RCC 7860 (cell line): ENCODE measurements around the gene METTL21C.

Experiments
- DNase-seq: peaks from one replicate; pipeline ENCODE4 v3.0.0-alpha.2; 2015; ENCODE audit warnings: low spot score
- FAIRE-seq: peaks from 2 replicates; lab custom pipeline; 2012; peaks lifted over from hg19 to GRCh38; lab: Jason Lieb, UNC

Gene METTL21C

DNA sequence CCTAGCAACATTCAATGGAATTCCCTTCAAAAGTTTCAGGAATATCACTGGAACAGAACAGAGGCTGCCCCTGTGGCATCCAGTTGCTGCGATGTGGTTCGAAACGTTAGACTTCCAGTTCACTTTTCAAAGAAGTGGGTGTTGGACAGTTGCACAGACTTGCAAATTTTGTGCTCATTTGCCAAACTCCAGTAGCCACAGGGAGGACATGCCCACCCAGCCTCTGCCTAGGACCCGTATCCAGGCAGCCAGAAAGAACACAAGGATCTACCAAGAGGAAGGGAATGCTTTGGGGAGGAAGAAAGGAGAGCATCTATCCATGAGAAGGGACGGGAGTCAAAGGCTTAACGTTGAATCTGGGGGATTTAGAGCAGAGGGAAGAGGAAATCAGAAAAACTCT, at the start of gene METTL21C:
Gene METTL21C (minus strand): TSS at position 108 of the 400 bp plus-strand sequence. CDS start 546 bp downstream, outside the sequence.
- DNase-seq: no peak
- no peak for FAIRE-seq

DNA sequence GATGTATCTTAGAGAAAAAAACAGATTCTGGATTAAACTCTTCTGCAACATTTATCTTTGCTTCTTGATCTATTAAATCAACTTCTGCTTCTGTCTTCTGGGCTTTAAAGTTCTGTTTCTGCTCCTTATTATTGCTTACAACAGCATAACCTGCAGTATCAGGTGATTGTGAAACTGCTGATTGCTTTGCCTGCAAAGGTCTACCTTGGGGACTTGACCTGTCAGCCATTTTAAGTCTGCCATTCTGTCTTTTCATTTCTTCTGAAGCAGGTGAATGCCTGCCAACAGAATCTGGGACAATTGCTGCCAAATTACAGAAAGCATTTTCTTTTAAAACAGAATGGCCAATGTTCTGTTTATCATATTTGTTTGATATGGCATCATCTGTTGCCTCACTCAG, 47.7 kb upstream of the METTL21C start:
- FAIRE-seq (no peak), DNase-seq (no peak)

DNA sequence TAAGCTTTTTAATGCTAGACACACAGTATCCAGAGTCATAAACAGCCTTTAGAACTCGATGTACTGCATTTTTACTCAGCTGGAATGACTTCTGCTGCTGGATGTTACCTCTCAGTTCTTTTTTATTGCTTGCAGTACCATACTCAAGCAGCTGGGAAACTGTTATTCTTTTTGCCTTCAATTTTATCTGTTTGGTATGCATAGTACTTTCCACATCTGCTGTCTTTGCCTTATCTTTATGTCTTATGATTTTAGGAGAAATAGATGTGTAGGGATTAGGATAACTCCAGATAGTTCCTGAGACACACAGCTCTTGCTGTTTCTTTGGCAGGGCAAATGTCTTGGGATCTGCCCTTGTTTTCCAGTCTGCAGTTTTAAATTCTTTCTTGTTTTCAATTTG, 47.3 kb upstream of the METTL21C start:
- DNase-seq (no peak), FAIRE-seq (no peak)

DNA sequence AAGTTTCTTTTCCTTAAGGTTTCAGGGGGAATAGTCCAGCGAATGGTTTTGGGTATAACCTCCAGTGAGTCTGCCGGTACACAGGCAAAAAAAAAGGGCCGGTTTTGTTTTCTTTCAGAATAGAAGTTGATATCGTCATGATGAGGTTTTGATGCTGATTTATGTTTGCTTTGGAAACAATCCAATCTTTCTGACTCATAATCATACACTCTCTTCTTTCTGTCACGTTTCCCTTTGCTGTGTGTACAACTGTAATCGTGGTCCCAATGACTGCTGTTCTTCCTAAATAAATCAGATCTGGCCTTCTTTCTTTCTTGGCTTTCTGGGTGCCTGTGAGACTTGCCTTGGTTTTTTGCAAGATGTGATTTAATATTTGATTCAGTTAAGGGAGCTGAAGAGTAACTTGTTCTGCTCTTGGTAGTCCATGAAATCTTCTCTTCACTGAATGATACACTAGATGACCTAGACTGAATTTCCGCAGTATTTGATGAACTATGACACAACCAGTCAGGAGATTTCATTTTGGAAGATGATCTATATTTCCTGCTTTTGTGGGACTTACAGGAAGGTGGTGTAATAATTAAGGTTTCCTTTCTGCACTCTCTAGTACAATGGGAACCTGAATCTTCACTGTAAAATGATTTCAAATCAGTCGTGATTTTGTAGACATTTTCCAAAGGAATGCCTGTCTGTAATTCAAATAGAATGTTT, 34.9 kb upstream of the METTL21C start:
- DNase-seq: peak; percentile 44
- FAIRE-seq: no peak

DNA sequence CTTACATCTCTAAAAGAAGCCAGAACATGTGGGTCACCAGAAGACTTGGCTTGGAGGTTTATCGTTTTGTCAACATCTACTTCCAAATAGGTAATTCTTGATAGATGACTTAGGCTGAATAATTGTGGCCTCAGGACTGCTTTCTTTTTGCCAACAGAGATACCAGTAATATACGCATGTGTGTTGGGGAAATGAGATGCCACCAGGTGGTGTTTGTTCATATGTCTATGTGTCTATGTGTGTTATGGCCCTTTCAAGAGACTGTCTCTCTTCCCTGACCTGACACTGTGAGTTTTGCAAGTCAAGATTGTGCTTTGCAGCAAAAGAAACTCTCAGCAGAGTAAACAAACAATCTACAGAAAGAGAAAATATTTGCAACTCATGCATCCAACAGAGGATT, 31.6 kb upstream of the METTL21C start:
- no peak for DNase-seq
- FAIRE-seq: no peak

DNA sequence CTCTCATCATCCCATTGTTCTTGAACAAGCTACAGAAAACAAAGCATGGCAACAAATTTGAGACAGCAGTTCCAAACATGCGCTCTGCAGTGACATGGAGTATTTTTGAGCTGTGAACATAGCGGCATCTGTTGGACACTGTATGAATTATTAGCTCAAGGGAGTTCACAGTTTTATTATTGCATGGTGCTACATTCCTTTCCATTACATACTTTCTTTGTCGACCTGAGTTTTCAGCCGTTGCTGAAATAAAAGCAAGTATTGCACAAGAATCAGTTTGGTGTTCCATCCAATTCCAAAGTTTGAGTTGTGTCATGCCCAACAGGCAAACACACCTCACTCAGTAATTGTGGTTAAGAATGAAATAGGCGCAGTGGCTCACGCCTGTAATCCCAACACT, 30.1 kb upstream of the METTL21C start:
- no peak for FAIRE-seq
- peak; percentile 39 for DNase-seq

DNA sequence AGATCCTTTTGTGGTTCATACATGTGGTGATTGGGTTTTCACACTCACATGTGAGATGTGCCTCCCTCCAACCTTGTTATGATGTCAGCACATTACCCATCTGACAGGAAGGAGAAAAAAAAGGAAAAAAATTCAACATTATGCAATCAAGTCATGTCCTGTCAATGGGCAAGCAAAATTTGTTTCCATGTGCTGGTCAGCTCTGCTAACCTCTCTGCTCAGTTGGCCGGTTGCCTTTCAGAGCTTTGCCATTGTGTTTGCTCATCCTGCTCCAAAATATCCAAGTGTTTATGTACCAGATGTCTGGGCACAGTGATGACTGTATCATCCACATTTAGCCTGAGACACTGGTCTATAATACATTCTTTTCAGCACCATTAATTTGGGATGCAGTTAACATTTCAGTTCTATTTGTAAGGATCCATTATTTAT, 27.0 kb upstream of the METTL21C start:
- no peak for FAIRE-seq

DNA sequence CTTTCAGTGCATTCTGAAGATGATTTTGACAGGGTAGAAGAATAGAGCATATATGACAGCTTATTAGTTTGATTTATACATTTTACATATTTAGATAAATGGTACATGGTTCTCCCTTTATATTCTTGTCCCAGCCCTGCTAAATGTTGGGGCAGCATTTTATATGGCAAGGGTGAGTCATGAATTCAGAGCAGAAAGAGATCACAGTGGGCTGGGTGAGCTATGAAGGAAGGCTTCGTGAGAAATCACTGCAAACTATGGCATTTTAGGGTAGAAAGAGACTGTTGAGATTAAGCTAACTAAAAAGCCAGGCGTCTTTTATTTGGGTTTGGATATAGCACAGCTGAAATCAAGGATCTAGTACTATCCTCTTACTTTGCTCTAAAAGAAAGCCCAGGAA, 23.9 kb upstream of the METTL21C start:
- FAIRE-seq: no peak

More for the DNA sequence above, 27.0 kb upstream of the METTL21C start:
- no peak for DNase-seq

DNA sequence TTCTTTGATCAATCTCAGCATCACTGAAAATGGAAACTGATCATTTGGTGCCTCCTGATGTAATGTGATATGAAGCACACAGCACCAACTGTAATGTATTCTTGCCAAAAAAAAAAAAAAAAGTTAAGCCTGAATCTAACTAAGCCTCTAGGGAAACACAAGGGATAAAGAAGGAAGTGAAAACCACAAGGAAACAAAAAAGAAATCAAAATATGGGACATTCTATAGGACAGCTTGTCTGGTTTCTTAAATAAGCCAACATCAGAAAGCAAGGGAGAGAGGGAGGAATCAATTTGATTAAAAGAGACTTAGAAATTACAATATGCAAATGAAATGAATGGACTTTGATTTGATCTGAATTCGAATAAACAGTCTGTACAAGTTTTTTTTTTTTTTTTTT, 20.6 kb upstream of the METTL21C start:
- no peak for DNase-seq
- FAIRE-seq: no peak

More for the DNA sequence above, 23.9 kb upstream of the METTL21C start:
- no peak for DNase-seq

DNA sequence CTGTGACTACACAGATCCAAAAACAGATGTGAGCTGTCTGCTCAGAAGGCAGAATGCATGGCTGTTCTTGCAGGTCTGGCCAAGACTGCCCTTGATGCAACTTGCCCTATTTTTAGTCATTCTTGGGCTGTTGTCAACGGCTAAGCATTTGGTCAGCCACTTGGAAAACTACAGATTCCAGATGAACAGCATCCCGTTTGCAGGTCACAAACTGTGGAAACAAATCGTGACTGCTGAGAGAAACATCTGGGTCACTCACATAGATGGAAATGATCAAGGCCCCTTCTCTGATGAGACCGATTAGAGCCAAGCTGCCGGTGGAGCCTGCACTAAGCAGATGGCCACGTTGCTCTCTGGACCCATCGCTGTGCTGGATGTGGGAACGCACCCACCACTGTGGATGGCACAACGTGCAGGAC, 15.4 kb upstream of the METTL21C start:
- DNase-seq (no peak), FAIRE-seq (no peak)

DNA sequence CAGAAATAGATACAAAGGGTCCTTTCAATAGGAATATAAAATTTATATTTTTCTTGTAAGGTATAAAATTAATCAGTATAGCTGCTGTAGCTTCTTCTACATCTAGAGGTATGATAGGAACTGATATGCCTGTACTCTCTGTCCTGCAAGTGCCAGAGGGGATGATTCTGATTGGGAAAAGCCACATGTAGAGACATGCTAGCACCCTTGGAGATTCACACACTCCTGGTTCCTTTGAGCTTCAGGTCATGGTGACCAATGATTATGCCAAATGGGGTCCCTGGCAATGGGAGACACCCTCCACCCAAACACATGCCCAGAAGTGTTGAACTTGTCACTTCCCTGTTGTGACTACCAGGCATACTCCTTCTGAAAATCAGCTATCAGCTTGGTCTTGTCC, 14.7 kb upstream of the METTL21C start:
- FAIRE-seq (no peak), DNase-seq (no peak)

DNA sequence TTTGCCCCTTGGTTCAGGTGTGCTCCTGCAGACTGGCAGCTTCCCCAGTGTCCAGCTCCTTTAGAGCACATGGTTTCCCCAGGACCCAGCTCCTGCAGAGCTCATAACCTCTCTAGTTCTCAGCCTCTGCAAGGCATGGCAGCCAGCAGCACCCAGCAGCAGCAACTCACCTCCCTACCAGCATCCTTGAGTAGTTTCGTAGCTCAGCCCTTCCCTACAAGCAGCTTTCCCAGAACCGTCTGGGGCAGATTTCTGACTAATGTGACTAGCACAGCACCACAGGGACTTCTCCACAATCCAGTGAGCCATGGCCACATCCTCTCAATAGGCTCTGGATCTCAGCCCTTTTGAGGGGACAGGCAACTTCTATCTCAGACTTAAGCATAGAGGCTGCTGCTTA, 14.1 kb upstream of the METTL21C start:
- no peak for DNase-seq
- FAIRE-seq: no peak

DNA sequence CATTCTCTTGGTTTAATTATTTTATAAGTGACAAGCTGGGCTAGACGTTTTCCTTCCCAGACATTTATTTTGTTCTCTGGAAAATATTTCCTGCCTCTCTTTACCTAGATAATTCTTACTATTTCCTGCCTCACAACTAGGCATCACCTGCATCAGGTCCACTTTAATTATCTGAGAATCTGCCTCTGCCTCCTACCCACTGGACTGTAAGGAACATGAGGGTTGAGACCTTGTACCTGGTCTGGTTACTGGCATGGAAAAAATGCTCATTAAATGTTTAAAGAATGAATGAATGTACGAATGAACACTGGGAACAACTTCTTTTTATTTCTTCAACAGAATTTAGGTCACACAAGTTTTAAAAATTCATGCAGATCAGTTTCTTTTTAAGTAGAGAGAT, 13.4 kb upstream of the METTL21C start:
- FAIRE-seq: no peak

DNA sequence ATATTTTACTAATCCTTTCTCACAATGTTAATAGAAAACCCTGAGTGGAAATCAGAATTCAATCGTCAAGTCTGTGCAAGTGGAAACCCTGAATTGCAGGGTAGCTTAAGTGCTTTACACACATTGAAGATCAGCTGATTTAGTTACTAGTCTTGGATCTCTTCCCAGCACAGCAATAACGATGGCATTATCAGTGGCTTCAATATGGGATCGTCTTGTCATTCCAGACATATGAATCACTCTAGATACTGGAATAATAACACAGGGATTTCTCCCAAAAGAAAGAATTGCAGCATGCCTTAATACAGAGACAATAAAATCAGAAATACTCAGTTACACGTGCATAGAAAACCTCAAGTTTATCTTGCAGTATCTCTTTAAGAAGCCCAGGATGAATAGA, 12.6 kb upstream of the METTL21C start:
- peak; percentile 93 for FAIRE-seq
- peak; percentile 84 for DNase-seq

More for the DNA sequence above, 13.4 kb upstream of the METTL21C start:
- DNase-seq: no peak

DNA sequence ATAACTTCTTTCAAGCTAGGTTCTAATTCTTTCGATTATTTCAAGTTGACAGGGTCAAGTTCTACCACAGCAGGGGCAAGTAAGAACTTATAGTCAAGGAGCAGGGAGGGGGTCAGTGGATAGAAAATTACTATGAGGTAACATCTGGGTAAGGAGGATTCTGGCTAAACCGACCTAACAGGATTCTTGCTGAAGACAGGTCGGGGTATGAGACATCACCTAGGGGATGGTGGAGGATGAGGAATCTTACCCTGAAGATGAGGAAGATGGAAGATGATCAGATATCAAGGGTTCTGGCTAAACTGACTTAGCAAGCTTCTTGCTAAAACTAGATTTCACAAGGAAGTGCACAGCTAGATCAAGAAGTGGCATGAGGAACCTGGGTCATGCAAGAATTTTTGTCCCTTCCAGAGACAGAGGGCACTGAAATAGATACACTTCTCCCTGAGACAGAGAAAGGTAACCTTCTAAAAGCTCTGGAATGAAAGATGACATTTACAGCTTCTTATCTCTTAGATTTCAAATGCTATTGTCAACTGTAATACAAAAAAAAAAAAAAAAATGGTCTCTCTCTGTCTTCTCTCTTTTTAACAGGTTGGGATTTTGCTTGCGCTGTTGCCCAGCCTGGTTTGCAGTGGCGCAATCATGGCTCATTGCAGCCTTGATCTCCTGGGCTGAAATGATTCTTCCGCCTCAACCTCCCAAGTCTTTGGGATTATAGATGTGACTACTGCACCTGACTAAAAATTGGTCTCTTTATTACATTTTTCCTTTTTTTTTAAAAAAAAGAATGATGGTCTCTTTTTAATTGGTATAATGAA, 9.6 kb upstream of the METTL21C start:
- no peak for DNase-seq

DNA sequence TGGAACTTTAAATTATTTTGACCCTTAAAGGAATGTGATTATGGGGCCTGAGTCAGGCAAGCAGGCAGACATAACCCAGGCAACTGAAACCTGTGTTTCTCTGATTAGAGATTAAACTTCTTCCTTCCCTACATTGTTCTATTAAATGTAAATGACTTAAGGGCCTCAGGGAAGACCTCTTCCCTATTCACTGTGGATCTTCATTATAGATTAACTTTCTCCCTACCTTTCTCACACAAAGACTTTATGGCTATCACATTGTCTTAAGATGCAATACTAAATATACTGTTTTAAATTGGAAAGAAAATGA, 8.8 kb upstream of the METTL21C start:
- DNase-seq (no peak), FAIRE-seq (no peak)

More for the DNA sequence above, 9.6 kb upstream of the METTL21C start:
- no peak for FAIRE-seq

DNA sequence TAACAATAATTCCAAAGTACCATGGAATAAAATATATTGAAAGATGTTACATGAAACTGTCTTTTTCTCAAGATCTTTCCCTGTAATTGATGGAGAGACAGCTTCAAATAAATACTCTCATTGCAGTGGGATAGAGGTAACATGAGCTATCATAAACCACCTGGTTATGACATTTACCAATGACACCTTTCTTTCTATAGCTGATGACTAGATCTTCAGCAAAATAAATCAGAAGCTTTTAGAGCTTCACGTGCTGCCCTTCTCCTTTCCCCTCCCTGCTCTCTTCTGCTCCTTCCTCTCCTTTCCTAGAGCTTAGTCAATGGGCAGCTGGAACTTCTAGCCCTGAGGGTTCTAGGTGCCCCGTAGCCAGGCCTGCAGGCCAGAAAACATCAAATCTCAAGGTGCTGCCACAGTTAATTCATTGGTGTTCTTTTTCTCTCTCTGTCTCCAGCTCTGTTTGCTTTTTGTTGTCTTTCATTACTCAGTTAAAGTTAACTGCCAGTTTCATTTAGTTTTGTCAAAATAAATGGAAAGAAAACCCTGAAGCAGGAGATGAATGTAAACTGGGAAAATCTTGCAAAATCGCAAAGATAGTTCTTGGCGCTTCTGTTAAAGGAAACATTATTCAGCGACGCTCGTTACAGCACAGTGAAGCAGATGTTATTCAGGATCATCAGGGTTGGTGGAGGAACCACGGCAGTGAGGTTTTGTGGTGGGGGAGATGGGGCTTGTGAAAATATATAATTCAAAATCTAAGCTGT, 8.3 kb upstream of the METTL21C start:
- no peak for DNase-seq
- FAIRE-seq: no peak

DNA sequence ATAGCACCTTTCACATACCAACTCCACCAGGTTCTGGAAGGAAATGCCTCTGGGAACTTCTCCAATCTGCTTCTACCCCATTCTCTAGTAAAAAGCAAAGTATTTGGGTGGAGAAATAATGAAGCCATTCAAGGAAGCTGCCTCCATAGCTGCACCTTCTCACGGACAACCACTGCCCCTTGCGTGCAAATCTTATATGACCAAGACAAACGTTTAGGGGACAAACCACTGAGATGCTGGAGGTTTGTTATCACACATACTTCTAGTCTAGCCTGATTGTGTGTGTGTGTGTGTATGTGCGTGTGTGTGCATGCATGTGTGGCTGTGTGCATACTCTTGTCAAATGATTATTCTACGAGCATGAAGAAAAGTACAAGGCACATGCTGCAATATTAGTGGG, 6.5 kb upstream of the METTL21C start:
- DNase-seq (no peak), FAIRE-seq (no peak)

DNA sequence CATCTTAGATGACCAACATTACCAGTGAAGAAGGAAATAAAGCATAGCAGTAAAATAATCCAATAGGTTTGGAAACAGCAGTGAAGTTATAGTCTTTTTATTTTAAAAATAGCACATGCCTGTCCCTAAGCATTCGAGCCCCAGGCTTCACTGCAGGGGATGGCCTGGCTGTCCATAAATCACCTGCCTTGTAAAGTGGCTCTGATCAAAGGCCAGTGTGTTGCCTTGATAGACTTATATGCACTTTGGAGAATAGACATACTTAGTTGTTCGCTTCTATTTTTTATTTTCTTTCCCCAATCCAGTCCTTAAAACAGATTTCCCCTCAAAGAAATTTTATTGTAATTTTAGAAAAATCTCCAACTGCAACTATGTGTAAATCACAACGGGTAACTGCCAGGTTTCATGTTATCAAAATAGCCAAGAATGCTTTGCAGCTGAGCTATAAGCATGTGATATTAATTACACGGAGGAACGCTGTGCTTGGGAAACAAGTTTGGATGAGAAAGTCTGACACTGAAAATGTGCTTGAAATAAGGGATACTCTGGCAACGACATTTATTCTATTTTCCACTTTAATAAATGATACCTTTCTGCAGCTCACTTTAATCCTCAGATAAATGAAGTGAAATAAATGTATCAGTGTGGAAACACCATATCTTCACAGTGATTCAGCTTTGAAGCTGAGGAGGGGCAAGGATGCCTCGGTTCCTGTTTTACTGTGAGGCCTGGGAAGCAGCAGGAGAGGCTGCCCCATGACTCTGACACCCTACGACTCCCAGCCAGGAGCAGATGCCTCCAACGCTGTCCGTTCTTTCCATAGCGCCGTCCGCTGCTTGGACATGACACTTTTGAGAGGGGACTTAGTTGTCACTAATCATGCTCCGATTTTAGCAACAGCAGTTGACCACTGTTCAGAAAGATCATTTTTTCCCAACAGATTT, 5.5 kb upstream of the METTL21C start:
- DNase-seq (no peak), FAIRE-seq (no peak)

DNA sequence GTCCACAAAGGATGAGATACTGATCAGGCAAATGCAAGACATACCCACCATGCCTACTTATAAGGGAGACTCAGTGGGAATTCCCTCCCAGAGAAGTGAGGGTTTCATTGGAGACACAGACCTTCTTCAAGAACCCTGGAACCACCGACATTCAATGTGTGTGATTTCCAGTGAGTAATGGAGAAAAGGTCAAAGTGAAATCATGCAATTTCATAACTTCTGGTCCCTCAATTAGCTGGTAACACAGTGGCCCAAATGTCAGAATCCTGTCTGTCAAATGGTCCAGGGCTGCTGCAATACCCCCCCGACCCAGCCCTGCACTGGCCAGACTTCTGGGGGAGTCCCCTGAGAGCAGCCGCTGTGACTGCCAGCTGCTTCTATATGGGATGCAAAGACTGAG, 4.7 kb upstream of the METTL21C start:
- no peak for DNase-seq
- no peak for FAIRE-seq

DNA sequence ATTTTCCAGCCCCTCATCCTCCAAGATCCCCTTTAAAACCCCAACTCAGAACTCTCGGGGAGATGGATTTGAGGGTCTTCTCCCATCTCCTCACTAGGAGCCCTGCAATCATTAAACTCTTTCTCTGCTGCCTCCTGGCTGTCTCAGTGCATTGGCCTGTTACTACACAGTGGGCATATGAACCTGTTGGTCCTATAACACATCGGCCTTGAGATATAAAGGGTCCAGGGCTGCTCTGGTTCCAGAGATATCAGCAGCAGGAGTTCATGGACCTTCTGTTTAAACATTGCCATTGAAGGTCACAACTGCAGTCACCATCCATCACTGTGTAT, 3.8 kb upstream of the METTL21C start:
- no peak for FAIRE-seq

More for the DNA sequence above, 3.8 kb upstream of the METTL21C start:
- DNase-seq: no peak
